ENCODE results near the gene FAM20B. TPM values are rescaled to one million over a fixed set of nuclear protein-coding genes. Genes with fewer than 3 reads are reported as not detected.
A peak's percentile ranks its signal among the peaks of the same experiment; 100 is the strongest.
"Not testable (repeated sequence)": the region's sequence is repeated elsewhere in the genome, so short reads cannot be mapped to it uniquely, and the experiment has no call there.

Gene FAM20B
- total RNA-seq, 2 experiments from 2014 or later, result 12.1 to 12.9 TPM

- Histone ChIP-seq H3K27ac (ENCODE audit: low read depth in 1 of 2, low read length in 2 of 2) (no peak overlapping the region), H3K4me1 (ENCODE audit: insufficient read depth, low read length) (peaks cover 21% of the 10 kb centered on the region), H3K27me3 (ENCODE audit: control insufficient read depth in 1 of 2, insufficient read depth in 2 of 2, low read length in 2 of 2) (no peaks in the 10 kb centered on the region), H3K9me3 (ENCODE audit: control insufficient read depth in 1 of 2, insufficient read depth in 1 of 2, low read length in 2 of 2) (peaks cover 0 to 3% of the 10 kb centered on the region in 2 experiments), H3K4me3 (ENCODE audit: low read length) (no peak overlapping the region), H3K36me3 (ENCODE audit: insufficient read depth, low read length) (peaks cover 2% of the 10 kb centered on the region)
- peaks cover 52% of the 10 kb centered on the region for H3K4me1 Mint-ChIP-seq (ENCODE audit: low read depth)
- DNase-seq (no peak), ATAC-seq (ENCODE audit: poor library complexity) (peak; percentile 31)
- POLR2A ChIA-PET, result no interaction called here
- intact Hi-C loops (cut with DNase I, micrococcal nuclease), result no loop called here
- no peak for TF ChIP-seq CTCF (IDR thresholded peaks at IDR 0.05)
- H3K4me3 Mint-ChIP-seq, result peak overlapping the region; percentile 9
- no peaks in the 10 kb centered on the region for H3K9me3 Mint-ChIP-seq
- H3K36me3 Mint-ChIP-seq (ENCODE audit: low read depth), result peaks cover 8% of the 10 kb centered on the region
- peak overlapping the region; percentile 56 for H3K27ac Mint-ChIP-seq
- CTCF ChIA-PET, result no interaction called here
- H3K27me3 Mint-ChIP-seq, result no peaks in the 10 kb centered on the region
Observed at GRCh38 chr1:179038528-179039281, 13.0 kb downstream of the FAM20B start.

GRCh38 chr1:179039502-179040174, 13.9 kb downstream of the FAM20B start:
- H3K4me3 ChIP-seq (ENCODE audit: low read length); ATAC-seq (ENCODE audit: poor library complexity); H3K27me3 Mint-ChIP-seq; H3K27me3 ChIP-seq (ENCODE audit: control insufficient read depth in 1 of 2, insufficient read depth in 2 of 2, low read length in 2 of 2); DNase-seq; CTCF ChIA-PET; H3K9me3 ChIP-seq (ENCODE audit: control insufficient read depth in 1 of 2, insufficient read depth in 1 of 2, low read length in 2 of 2); H3K27ac ChIP-seq (ENCODE audit: low read depth in 1 of 2, low read length in 2 of 2); intact Hi-C loops (cut with DNase I, micrococcal nuclease); H3K4me3 Mint-ChIP-seq; H3K36me3 ChIP-seq (ENCODE audit: insufficient read depth, low read length); H3K9me3 Mint-ChIP-seq; POLR2A ChIA-PET: not testable (repeated sequence)
- H3K4me1 ChIP-seq (ENCODE audit: insufficient read depth, low read length), result peaks cover 14% of the 10 kb centered on the region
- peaks cover 49% of the 10 kb centered on the region for H3K4me1 Mint-ChIP-seq (ENCODE audit: low read depth)
- H3K36me3 Mint-ChIP-seq (ENCODE audit: low read depth), result peaks cover 17% of the 10 kb centered on the region
- H3K27ac Mint-ChIP-seq, result peak overlapping the region; percentile 56

GRCh38 chr1:179040175-179040551, 14.5 kb downstream of the FAM20B start:
- H3K4me1 ChIP-seq (ENCODE audit: insufficient read depth, low read length), result peaks cover 13% of the 10 kb centered on the region
- intact Hi-C loops (cut with DNase I, micrococcal nuclease); H3K36me3 ChIP-seq (ENCODE audit: insufficient read depth, low read length); H3K27ac ChIP-seq (ENCODE audit: low read depth in 1 of 2, low read length in 2 of 2); CTCF ChIA-PET; POLR2A ChIA-PET; H3K27me3 Mint-ChIP-seq; H3K4me3 ChIP-seq (ENCODE audit: low read length); H3K9me3 Mint-ChIP-seq; H3K27me3 ChIP-seq (ENCODE audit: control insufficient read depth in 1 of 2, insufficient read depth in 2 of 2, low read length in 2 of 2); H3K4me3 Mint-ChIP-seq; H3K27ac Mint-ChIP-seq; ATAC-seq (ENCODE audit: poor library complexity); DNase-seq; H3K9me3 ChIP-seq (ENCODE audit: control insufficient read depth in 1 of 2, insufficient read depth in 1 of 2, low read length in 2 of 2): not testable (repeated sequence)
- Mint-ChIP-seq H3K36me3 (ENCODE audit: low read depth) (peaks cover 18% of the 10 kb centered on the region), H3K4me1 (ENCODE audit: low read depth) (peaks cover 43% of the 10 kb centered on the region)

- no peak overlapping the region for H3K4me3 Mint-ChIP-seq
- ATAC-seq (ENCODE audit: poor library complexity) (no peak), DNase-seq (no peak)
- no peak overlapping the region for H3K27ac Mint-ChIP-seq
- no peaks in the 10 kb centered on the region for H3K27me3 ChIP-seq (ENCODE audit: control insufficient read depth in 1 of 2, insufficient read depth in 2 of 2, low read length in 2 of 2)
- H3K36me3 Mint-ChIP-seq (ENCODE audit: low read depth), result peaks cover 23% of the 10 kb centered on the region
- H3K4me1 ChIP-seq (ENCODE audit: insufficient read depth, low read length), result peaks cover 4% of the 10 kb centered on the region
- no peak for TF ChIP-seq CTCF (IDR thresholded peaks at IDR 0.05)
- peaks cover 5% of the 10 kb centered on the region for H3K36me3 ChIP-seq (ENCODE audit: insufficient read depth, low read length)
- H3K27me3 Mint-ChIP-seq, result no peaks in the 10 kb centered on the region
- CTCF ChIA-PET, result no interaction called here
- H3K4me1 Mint-ChIP-seq (ENCODE audit: low read depth), result peaks cover 25% of the 10 kb centered on the region
- intact Hi-C loops (cut with DNase I, micrococcal nuclease), result no loop called here
- POLR2A ChIA-PET, result no interaction called here
- no peak overlapping the region for H3K27ac ChIP-seq (ENCODE audit: low read depth in 1 of 2, low read length in 2 of 2)
- H3K9me3 ChIP-seq (ENCODE audit: control insufficient read depth in 1 of 2, insufficient read depth in 1 of 2, low read length in 2 of 2), result peaks cover 0 to 3% of the 10 kb centered on the region in 2 experiments
- H3K9me3 Mint-ChIP-seq, result no peaks in the 10 kb centered on the region
- H3K4me3 ChIP-seq (ENCODE audit: low read length), result no peak overlapping the region
Observed at GRCh38 chr1:179042087-179042486, 16.4 kb downstream of the FAM20B start.

Data from CD4-positive, alpha-beta T cell (primary cell).